ENCODE data around the gene NOL11.
"Not testable (repeated sequence)": the region's sequence is repeated elsewhere in the genome, so short reads cannot be mapped to it uniquely, and the experiment has no call there.

NOL11 gene

GRCh38 chr17:67756766-67757165, 39.0 kb downstream of the NOL11 start:
- not testable (repeated sequence) for DNase-seq

GRCh38 chr17:67759355-67760171, 41.8 kb downstream of the NOL11 start:
- no peak for DNase-seq

- no peak for DNase-seq
Observed at GRCh38 chr17:67765623-67766022, 47.9 kb downstream of the NOL11 start.

GRCh38 chr17:67769231-67769630, 51.5 kb downstream of the NOL11 start:
- no peak for DNase-seq

- DNase-seq, result no peak
Observed at GRCh38 chr17:67770539-67770938, 52.8 kb downstream of the NOL11 start.

GRCh38 chr17:67772679-67773078, 54.9 kb downstream of the NOL11 start:
- no peak for DNase-seq

- no peak for DNase-seq
Observed at GRCh38 chr17:67773246-67773645, 55.5 kb downstream of the NOL11 start.

GRCh38 chr17:67779098-67779672, 61.4 kb downstream of the NOL11 start:
- DNase-seq, result no peak

GRCh38 chr17:67784364-67785121, 66.8 kb downstream of the NOL11 start:
- no peak for DNase-seq

- no peak for DNase-seq
Observed at GRCh38 chr17:67785122-67785477, 67.4 kb downstream of the NOL11 start.

GRCh38 chr17:67785504-67785903, 67.8 kb downstream of the NOL11 start:
- no peak for DNase-seq
